ENCODE data around the gene PRKCG.

DNA sequence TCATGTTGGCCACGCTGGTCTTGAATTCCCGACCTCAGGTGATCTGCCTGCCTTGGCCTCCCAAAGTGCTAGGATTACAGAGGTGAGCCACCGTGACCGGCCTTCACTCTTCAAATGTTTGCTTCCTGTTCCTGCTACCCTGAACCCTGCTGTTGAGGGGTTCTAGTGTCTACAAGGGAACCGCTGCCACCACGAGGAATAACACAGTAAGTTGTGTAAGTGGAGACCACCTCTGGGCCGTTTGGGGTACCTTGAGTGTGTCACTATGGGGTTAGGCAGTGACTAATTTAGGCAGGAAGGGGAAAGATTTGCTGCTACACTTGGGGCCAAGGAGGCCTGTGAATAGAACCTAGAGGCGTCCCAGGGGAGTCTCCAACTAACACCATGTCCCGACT lies 16.5 kb upstream of the PRKCG start:
- TF ChIP-seq, protein P1, sequence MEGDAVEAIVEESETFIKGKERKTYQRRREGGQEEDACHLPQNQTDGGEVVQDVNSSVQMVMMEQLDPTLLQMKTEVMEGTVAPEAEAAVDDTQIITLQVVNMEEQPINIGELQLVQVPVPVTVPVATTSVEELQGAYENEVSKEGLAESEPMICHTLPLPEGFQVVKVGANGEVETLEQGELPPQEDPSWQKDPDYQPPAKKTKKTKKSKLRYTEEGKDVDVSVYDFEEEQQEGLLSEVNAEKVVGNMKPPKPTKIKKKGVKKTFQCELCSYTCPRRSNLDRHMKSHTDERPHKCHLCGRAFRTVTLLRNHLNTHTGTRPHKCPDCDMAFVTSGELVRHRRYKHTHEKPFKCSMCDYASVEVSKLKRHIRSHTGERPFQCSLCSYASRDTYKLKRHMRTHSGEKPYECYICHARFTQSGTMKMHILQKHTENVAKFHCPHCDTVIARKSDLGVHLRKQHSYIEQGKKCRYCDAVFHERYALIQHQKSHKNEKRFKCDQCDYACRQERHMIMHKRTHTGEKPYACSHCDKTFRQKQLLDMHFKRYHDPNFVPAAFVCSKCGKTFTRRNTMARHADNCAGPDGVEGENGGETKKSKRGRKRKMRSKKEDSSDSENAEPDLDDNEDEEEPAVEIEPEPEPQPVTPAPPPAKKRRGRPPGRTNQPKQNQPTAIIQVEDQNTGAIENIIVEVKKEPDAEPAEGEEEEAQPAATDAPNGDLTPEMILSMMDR (IDR thresholded peaks at IDR 0.05), result no peak
- TF ChIP-seq POLR2A (IDR thresholded peaks at IDR 0.05), result no peak

All from esophagus squamous epithelium (tissue), 4 donors.